BLaER1 treated with 17β-estradiol and CSF1 and Interleukin-3, amounts not matched to agents 10 nM and 100 nM (cell line): ENCODE measurements around the gene RNASE9.
"Not testable (repeated sequence)": the region's sequence is repeated elsewhere in the genome, so short reads cannot be mapped to it uniquely, and the experiment has no call there.

Experiments
- H3K27ac ChIP-seq, 11 experiments: shearing (Covaris generic); formaldehyde crosslinking; 2 replicates each; pipeline ENCODE4 v1.8.1; 2022
- H3K27me3 ChIP-seq, 11 experiments: shearing (Covaris generic); formaldehyde crosslinking; 2 replicates each; pipeline ENCODE4 v1.8.1; 2022
- H3K36me3 ChIP-seq, 11 experiments: shearing (Covaris generic); formaldehyde crosslinking; 2 replicates each; pipeline ENCODE4 v1.8.1; 2022
- H3K4me1 ChIP-seq, 10 experiments: shearing (Covaris generic); formaldehyde crosslinking; 2 replicates each; pipeline ENCODE4 v1.8.1; 2022
- H3K4me2 ChIP-seq, 11 experiments: shearing (Covaris generic); formaldehyde crosslinking; 2 replicates each; pipeline ENCODE4 v1.8.1; 2022
- H3K4me3 ChIP-seq, 10 experiments: shearing (Covaris generic); formaldehyde crosslinking; 2 replicates each; pipeline ENCODE4 v1.8.1; 2022
- H3K9ac ChIP-seq, 11 experiments: shearing (Covaris generic); formaldehyde crosslinking; 2 replicates each; pipeline ENCODE4 v1.8.1; 2022
- H3K9me3 ChIP-seq, 11 experiments: shearing (Covaris generic); formaldehyde crosslinking; replicated peaks in 1 of 11; 2 replicates each; pipeline ENCODE4 v1.8.1; 2022
- H4K20me1 ChIP-seq, 11 experiments: shearing (Covaris generic); formaldehyde crosslinking; 2 replicates each; pipeline ENCODE4 v1.8.1; 2022
- Cebpa-rat ChIP-seq, 11 experiments: shearing (Covaris generic); IDR thresholded peaks; 2 replicates each; pipeline ENCODE4 v1.8.1; 2022

The RNASE9 gene

DNA sequence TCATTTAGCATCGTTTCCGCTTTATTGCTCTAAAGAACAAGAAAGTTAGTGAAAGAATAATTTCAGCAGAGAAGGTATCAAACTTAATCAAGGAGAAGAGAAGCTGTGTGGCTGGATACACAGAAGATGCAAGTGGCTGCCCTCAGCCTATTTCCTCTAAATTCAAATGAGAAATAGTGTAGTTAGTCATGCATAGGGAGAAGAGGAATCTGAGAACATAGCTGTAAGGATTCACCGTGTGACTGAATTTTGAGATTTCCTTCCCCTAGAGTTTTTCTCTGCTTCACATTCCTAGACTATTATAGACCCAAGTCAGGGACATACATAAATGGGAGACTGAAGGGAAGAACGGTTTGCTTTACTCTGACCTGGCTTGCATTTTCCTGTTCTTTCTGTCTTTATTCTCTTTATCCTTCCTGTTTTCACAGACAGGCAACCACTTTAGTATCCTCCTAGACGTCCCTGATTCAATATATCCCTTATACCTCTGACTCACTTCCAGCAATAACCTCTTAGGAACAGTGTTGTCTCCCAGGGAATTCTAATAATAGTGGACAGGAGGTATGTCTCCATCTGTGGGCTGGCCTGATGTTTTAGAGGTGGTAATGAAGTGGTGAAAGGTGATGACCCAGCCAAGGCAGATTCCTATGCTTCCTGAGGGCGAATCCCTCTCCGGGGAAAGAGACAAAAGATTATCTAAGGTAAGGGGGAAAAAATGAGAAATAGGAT lies 48.5 kb downstream of the RNASE9 start:
- H3K27ac ChIP-seq, result no peak overlapping the region
- no peak overlapping the region for H3K9ac ChIP-seq
- no peak overlapping the region for H3K4me3 ChIP-seq
- no peaks in the 10 kb centered on the region for H4K20me1 ChIP-seq
- TF ChIP-seq Cebpa-rat (IDR thresholded peaks at IDR 0.05), result no peak
- H3K9me3 ChIP-seq, result peaks cover 0 to 4% (median 0%) of the 10 kb centered on the region in 11 experiments; a peak in 3 of 22 replicates
- H3K4me1 ChIP-seq, result peaks cover 13 to 16% (median 14%) of the 10 kb centered on the region in 10 experiments; a peak in 19 of 20 replicates
- H3K36me3 ChIP-seq, result no peaks in the 10 kb centered on the region
- no peaks in the 10 kb centered on the region for H3K27me3 ChIP-seq
- H3K4me2 ChIP-seq, result peak overlapping the region; percentile 21 to 54 (median 40)

GRCh38 chr14:20508367-20508766 lies 52.5 kb downstream of the RNASE9 start:
- Histone ChIP-seq H4K20me1 (no peaks in the 10 kb centered on the region), H3K4me1 (peaks cover 20 to 27% (median 23%) of the 10 kb centered on the region in 10 experiments), H3K4me2 (no peak overlapping the region), H3K9me3 (peaks cover 0 to 9% (median 3%) of the 10 kb centered on the region in 11 experiments; a peak in 9 of 22 replicates), H3K4me3 (no peak overlapping the region), H3K9ac (no peak overlapping the region), H3K36me3 (no peaks in the 10 kb centered on the region), H3K27me3 (no peaks in the 10 kb centered on the region), H3K27ac (no peak overlapping the region)
- TF ChIP-seq Cebpa-rat (IDR thresholded peaks at IDR 0.05), result no peak

- H3K9me3 ChIP-seq, H3K36me3 ChIP-seq, H3K4me2 ChIP-seq, H4K20me1 ChIP-seq, H3K27me3 ChIP-seq, H3K9ac ChIP-seq, H3K27ac ChIP-seq, H3K4me3 ChIP-seq: not testable (repeated sequence)
- peaks cover 18 to 28% (median 21%) of the 10 kb centered on the region in 10 experiments for H3K4me1 ChIP-seq
Observed at GRCh38 chr14:20507537-20507936, 53.3 kb downstream of the RNASE9 start.

DNA sequence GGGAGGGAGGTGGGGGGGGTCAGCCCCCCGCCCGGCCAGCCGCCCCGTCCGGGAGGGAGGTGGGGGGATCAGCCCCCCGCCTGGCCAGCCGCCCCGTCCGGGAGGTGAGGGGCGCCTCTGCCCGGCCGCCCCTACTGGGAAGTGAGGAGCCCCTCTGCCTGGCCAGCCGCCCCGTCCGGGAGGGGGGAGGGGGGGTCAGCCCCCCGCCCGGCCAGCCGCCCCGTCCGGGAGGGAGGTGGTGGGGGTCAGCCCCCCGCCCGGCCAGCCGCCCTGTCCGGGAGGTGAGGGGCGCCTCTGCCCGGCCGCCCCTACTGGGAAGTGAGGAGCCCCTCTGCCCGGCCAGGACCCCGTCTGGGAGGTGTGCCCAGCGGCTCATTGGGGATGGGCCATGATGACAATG lies 54.1 kb downstream of the RNASE9 start:
- not testable (repeated sequence) for H3K27me3 ChIP-seq, H4K20me1 ChIP-seq, H3K36me3 ChIP-seq, H3K4me3 ChIP-seq, H3K27ac ChIP-seq, H3K9ac ChIP-seq, H3K4me2 ChIP-seq
- peaks cover 0 to 11% (median 3%) of the 10 kb centered on the region in 11 experiments; a peak in 9 of 22 replicates for H3K9me3 ChIP-seq
- peaks cover 10 to 20% (median 13%) of the 10 kb centered on the region in 10 experiments for H3K4me1 ChIP-seq

DNA sequence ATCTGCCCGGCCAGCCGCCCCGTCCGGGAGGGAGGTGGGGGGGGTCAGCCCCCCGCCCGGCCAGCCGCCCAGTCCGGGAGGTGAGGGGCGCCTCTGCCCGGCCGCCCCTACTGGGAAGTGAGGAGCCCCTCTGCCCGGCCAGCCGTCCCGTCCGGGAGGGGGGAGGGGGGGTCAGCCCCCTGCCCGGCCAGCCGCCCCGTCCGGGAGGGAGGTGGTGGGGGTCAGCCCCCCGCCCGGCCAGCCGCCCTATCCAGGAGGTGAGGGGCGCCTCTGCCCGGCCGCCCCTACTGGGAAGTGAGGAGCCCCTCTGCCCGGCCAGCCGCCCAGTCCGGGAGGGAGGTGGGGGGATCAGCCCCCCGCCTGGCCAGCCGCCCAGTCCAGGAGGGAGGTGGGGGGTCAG lies 54.6 kb downstream of the RNASE9 start:
- not testable (repeated sequence) for H3K4me3 ChIP-seq, H3K27me3 ChIP-seq, H3K27ac ChIP-seq, H3K9ac ChIP-seq, H3K36me3 ChIP-seq, H4K20me1 ChIP-seq, H3K4me2 ChIP-seq
- peaks cover 0 to 14% (median 5%) of the 10 kb centered on the region in 11 experiments; a peak in 12 of 22 replicates for H3K9me3 ChIP-seq
- peaks cover 6 to 16% (median 10%) of the 10 kb centered on the region in 10 experiments; a peak in 18 of 20 replicates for H3K4me1 ChIP-seq
